Measurements from ENCODE around the gene MAP2K1.

MAP2K1 gene

GRCh38 chr15:66429546-66429945, 42.8 kb downstream of the MAP2K1 start:
- TF ChIP-seq CTCF (conservative IDR thresholded peaks at IDR 0.05) (no peak), ZFX (IDR thresholded peaks at IDR 0.05) (no peak)

GRCh38 chr15:66430627-66431255, 44.0 kb downstream of the MAP2K1 start:
- no peak overlapping the region for H3K27ac ChIP-seq

More at GRCh38 chr15:66429546-66429945, 42.8 kb downstream of the MAP2K1 start:
- H3K27ac ChIP-seq = no peak overlapping the region

GRCh38 chr15:66433726-66434125, 47.0 kb downstream of the MAP2K1 start:
- no peak for TF ChIP-seq ZFX (IDR thresholded peaks at IDR 0.05)
- TF ChIP-seq CTCF (conservative IDR thresholded peaks at IDR 0.05) = no peak
- H3K27ac ChIP-seq = no peak overlapping the region

More at GRCh38 chr15:66430627-66431255, 44.0 kb downstream of the MAP2K1 start:
- TF ChIP-seq CTCF (conservative IDR thresholded peaks at IDR 0.05) = no peak
- no peak for TF ChIP-seq ZFX (IDR thresholded peaks at IDR 0.05)

- H3K27ac ChIP-seq = no peak overlapping the region
- TF ChIP-seq CTCF (conservative IDR thresholded peaks at IDR 0.05) (no peak), ZFX (IDR thresholded peaks at IDR 0.05) (no peak)
Observed at GRCh38 chr15:66440501-66440900, 53.8 kb downstream of the MAP2K1 start.

GRCh38 chr15:66452420-66452819, 65.7 kb downstream of the MAP2K1 start:
- no peak overlapping the region for H3K27ac ChIP-seq
- TF ChIP-seq CTCF (conservative IDR thresholded peaks at IDR 0.05) = no peak
- TF ChIP-seq ZFX (IDR thresholded peaks at IDR 0.05) = no peak

- no peak for TF ChIP-seq CTCF (conservative IDR thresholded peaks at IDR 0.05)
- TF ChIP-seq ZFX (IDR thresholded peaks at IDR 0.05) = no peak
Observed at GRCh38 chr15:66452971-66453580, 66.4 kb downstream of the MAP2K1 start.

GRCh38 chr15:66454143-66454542, 67.4 kb downstream of the MAP2K1 start:
- no peak for TF ChIP-seq CTCF (conservative IDR thresholded peaks at IDR 0.05)
- no peak for TF ChIP-seq ZFX (IDR thresholded peaks at IDR 0.05)
- H3K27ac ChIP-seq = no peak overlapping the region

More at GRCh38 chr15:66452971-66453580, 66.4 kb downstream of the MAP2K1 start:
- H3K27ac ChIP-seq = no peak overlapping the region
